AG08396 (cell line): ENCODE results near the gene NPIPA1.
A peak's percentile ranks its signal among the peaks of the same experiment; 100 is the strongest.
"Not testable (repeated sequence)": the region's sequence is repeated elsewhere in the genome, so short reads cannot be mapped to it uniquely, and the experiment has no call there.

ENCODE experiments used
- DNase-seq: peaks from one replicate; pipeline ENCODE4 v3.0.0; 2012; ENCODE audit warnings: low spot score, mixed read lengths

The NPIPA1 gene

GRCh38 chr16:14930246-14930645, 7.0 kb upstream of the NPIPA1 start:
- not testable (repeated sequence) for DNase-seq

GRCh38 chr16:14930971-14931370, 6.3 kb upstream of the NPIPA1 start:
- not testable (repeated sequence) for DNase-seq

- DNase-seq: not testable (repeated sequence)
These were observed 4.5 kb upstream of the NPIPA1 start for GRCh38 chr16:14932581-14933375.

GRCh38 chr16:14937994-14938393, 751 bp downstream of the NPIPA1 start:
- DNase-seq: not testable (repeated sequence)

- not testable (repeated sequence) for DNase-seq
These were observed 5.4 kb downstream of the NPIPA1 start for GRCh38 chr16:14942686-14943085.

GRCh38 chr16:14955546-14956231, 18.4 kb downstream of the NPIPA1 start:
- DNase-seq: no peak

- DNase-seq: no peak
These were observed 20.5 kb downstream of the NPIPA1 start for GRCh38 chr16:14957576-14958322.

GRCh38 chr16:14958323-14958600, 21.0 kb downstream of the NPIPA1 start:
- DNase-seq: no peak

GRCh38 chr16:14958970-14959369, 21.7 kb downstream of the NPIPA1 start:
- peak; percentile 23 for DNase-seq

- no peak for DNase-seq
These were observed 24.4 kb downstream of the NPIPA1 start for GRCh38 chr16:14961405-14962186.

- DNase-seq: no peak
These were observed 26.3 kb downstream of the NPIPA1 start for GRCh38 chr16:14963281-14964173.

GRCh38 chr16:14965328-14965727, 28.1 kb downstream of the NPIPA1 start:
- no peak for DNase-seq

- not testable (repeated sequence) for DNase-seq
These were observed 32.6 kb downstream of the NPIPA1 start for GRCh38 chr16:14969795-14970194.

- not testable (repeated sequence) for DNase-seq
These were observed 34.5 kb downstream of the NPIPA1 start for GRCh38 chr16:14971621-14972228.

GRCh38 chr16:14973785-14974322, 36.6 kb downstream of the NPIPA1 start:
- DNase-seq: not testable (repeated sequence)

- DNase-seq: not testable (repeated sequence)
These were observed 37.0 kb downstream of the NPIPA1 start for GRCh38 chr16:14974331-14974655.

- DNase-seq: peak; percentile 96
These were observed 37.6 kb downstream of the NPIPA1 start, which contains the start of gene PDXDC1 for GRCh38 chr16:14974656-14975417. Gene PDXDC1 (plus strand): TSS chr16:14975026. CDS start chr16:14975200, 174 bp downstream.

GRCh38 chr16:14975418-14976194, 38.4 kb downstream of the NPIPA1 start:
- DNase-seq: peak; percentile 23
